SH-SY5Y (cell line): ENCODE results near the gene HPS4.

Experiments used
- GATA2 ChIP-seq: IDR thresholded peaks from 2 replicates; pipeline ENCODE4 v1.6.1; 2011; ENCODE audit warnings: mild to moderate bottlenecking, low read depth, low read length
- GATA3 ChIP-seq: IDR thresholded peaks from 2 replicates; pipeline ENCODE4 v1.6.1; 2011; ENCODE audit warnings: low read depth, mild to moderate bottlenecking, low read length, moderate library complexity

HPS4 gene

GRCh38 chr22:26445577-26446275 lies 37.9 kb downstream of the HPS4 start:
- TF ChIP-seq GATA3 (no peak), GATA2 (no peak)

GRCh38 chr22:26444777-26445176 lies 38.8 kb downstream of the HPS4 start:
- TF ChIP-seq GATA3 (no peak), GATA2 (no peak)

DNA sequence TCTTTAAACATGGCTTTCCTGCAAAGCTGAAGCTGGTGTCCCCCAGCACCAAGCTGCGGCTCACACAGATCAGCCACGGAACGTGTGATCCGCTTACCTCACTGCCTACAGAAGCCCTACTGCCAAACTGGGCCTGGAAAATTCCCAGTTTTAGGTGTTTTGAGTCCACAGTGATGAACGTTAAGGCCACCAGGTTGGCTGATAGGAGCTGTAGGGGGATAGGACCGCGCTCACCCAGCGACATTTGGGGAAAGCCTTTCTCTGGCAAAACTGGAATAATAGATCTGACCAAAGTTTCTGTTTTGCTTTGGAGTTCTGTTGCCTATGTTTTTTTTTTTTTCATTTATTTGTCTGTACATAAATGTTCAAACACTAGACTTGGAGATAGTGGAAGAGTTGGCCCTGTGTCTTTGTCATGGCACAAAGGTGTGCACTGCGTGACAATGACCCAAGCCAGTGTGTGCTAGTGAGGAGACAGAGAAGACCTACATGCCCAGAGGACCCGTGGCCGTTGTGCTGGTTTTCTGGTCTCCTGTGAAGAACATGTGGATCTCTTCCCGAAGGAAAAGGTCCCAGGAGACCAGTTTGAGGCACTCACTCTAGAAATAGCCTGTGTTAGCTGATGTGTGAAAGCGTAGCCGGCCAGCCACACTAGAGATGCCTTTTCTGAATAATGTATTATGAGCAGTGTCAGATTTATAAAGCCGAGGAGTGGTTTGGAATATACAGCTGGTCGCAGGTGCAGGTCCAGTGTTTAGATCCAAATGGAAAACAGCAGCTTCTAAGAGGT lies 39.5 kb downstream of the HPS4 start:
- no peak for TF ChIP-seq GATA3
- no peak for TF ChIP-seq GATA2

DNA sequence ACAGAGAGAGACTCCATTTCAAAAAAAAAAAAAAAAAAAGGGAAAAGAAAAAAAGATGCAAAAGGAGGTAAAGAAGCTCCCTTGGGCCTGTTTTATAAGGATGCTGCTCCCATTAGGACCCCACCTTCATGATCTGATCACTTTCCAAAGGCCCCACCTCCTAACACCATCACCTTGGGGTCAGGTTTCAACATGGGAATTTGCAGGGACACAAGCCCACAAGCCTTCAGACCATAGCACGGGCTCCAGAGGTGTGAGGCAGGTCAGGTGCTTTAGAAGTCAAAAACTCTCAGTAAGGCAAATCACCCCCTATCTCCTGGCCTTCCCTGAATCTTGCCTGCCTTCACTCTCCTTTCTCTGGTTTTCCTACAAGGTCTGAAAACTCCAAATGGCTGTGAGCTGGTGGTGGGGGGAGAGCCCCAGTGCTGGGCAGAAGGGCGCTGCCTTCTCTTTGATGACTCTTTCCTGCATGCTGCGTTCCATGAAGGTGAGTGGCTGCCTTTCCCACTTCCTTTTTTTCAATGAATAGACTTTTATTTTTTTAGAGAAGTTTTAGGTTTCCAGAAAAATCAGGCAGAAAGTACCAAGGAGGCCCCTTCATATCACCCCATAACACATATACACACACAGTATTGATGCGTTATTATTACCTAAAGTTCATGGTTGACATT lies 41.4 kb downstream of the HPS4 start:
- no peak for TF ChIP-seq GATA2

- TF ChIP-seq GATA2 (no peak), GATA3 (no peak)
Observed at GRCh38 chr22:26439559-26439958, 44.0 kb downstream of the HPS4 start.

GRCh38 chr22:26438776-26439175 lies 44.8 kb downstream of the HPS4 start:
- TF ChIP-seq GATA2 = peak; percentile 47; the same call in 1 of the 2 replicates

DNA sequence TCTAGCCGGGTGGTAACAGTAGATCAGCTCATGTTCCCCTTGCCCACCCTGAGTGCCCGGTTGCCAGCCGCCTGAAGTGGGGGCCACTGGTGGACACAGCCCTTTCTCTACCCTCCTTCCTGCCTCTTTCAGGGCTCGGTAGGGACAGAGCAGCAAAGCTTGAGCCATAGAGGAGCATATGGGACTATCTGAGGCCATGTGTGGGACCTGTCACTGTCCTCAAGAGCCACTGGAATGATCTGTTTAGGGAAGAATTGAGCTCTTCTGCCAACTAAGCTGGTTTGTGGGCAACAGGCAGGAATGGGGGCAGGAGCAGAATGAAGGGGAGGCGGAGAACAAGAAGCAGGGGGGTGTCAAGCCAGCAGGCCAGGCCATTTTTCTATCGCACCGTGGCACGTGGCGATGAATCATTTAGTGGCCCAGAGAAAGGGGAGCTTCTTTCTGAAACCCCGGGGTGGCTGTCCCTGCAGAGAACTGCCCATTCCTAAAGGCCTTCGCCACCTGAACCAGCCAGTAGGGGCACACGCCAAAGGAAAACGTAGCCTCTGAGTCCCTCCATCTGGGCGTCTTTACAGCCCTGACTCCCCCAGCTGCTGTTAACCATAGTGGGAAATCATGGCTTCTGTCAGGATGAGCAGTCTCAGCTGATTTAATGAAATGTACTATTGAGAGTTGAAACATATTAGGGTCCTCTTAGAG lies 45.7 kb downstream of the HPS4 start:
- no peak for TF ChIP-seq GATA3
- TF ChIP-seq GATA2 = no peak

DNA sequence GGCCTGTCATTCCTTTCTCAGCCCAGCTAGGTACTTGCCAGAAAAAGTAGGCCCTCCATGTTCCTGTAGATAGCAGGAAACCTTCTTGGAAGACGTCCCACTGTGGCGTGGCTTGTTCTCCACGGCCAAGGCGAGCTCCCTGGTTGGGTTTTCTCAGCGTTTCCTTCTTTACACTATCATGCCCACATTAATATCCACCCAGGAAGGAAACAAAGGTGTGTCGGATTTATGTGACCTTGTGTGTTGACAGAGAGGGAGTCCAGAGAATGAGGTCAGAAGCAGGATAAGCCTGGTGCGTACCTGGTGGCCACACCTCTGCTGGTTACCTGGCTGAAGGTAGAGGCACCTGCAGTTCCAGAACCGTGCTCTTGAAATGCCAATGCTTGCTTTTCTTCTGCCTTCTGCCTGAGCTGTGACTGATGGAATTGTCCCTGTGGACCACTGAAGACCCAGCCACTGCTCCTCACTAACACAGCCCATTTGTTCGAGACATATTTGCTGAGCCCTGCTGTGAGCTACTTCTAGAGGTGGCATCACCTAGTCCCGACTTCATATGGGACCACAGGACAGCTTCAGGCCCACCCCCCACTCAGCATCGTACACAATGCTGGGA lies 46.6 kb downstream of the HPS4 start:
- TF ChIP-seq GATA3 (no peak), GATA2 (no peak)

- TF ChIP-seq GATA3 = no peak
- no peak for TF ChIP-seq GATA2
Observed at GRCh38 chr22:26435327-26436093, 48.1 kb downstream of the HPS4 start.

DNA sequence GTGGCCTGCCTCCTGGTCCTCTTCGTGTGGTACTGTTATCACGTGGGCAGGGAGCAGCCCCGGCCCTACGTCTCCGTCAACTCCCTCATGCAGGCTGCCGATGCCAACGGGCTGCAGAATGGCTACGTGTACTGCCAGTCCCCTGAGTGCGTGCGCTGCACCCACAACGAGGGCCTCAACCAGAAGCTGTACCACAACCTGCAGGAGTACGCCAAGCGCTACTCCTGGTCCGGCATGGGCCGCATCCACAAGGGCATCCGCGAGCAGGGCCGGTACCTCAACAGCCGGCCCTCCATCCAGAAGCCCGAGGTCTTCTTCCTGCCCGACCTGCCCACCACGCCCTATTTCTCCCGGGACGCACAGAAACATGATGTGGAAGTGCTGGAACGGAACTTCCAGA lies 49.8 kb downstream of the HPS4 start:
- no peak for TF ChIP-seq GATA2
- TF ChIP-seq GATA3 = no peak

GRCh38 chr22:26432619-26433311 lies 50.8 kb downstream of the HPS4 start:
- TF ChIP-seq GATA3 = no peak
- no peak for TF ChIP-seq GATA2

- no peak for TF ChIP-seq GATA3
Observed at GRCh38 chr22:26431261-26431995, 52.2 kb downstream of the HPS4 start.

- TF ChIP-seq GATA2 = no peak
- no peak for TF ChIP-seq GATA3
Observed at GRCh38 chr22:26430600-26430999, 53.0 kb downstream of the HPS4 start.
